ENCODE data around the gene DPYD. TPM values are rescaled to one million over a fixed set of nuclear protein-coding genes. Genes with fewer than 3 reads are reported as not detected.

DPYD gene
- total RNA-seq, 1 donor from 2014 or later = 12.8 TPM

- Mint-ChIP-seq H3K27ac (ENCODE audit: unreplicated experiment) (no peak overlapping the region), H3K36me3 (ENCODE audit: unreplicated experiment) (peaks cover 5% of the 10 kb centered on the region), H3K4me3 (ENCODE audit: unreplicated experiment) (no peak overlapping the region), H3K4me1 (ENCODE audit: low read depth, unreplicated experiment) (no peaks in the 10 kb centered on the region), H3K27me3 (ENCODE audit: unreplicated experiment) (no peaks in the 10 kb centered on the region), H3K9me3 (ENCODE audit: unreplicated experiment) (no peaks in the 10 kb centered on the region)
- no peak for TF ChIP-seq CTCF (IDR thresholded peaks at IDR 0.05; ENCODE audit: partially characterized antibody, unreplicated experiment)
- DNase-seq = no peak
Measured at GRCh38 chr1:97864615-97865014, 56.2 kb downstream of the DPYD start.

- H3K36me3 Mint-ChIP-seq (ENCODE audit: unreplicated experiment) = no peaks in the 10 kb centered on the region
- H3K27me3 Mint-ChIP-seq (ENCODE audit: unreplicated experiment) = no peaks in the 10 kb centered on the region
- no peak overlapping the region for H3K27ac Mint-ChIP-seq (ENCODE audit: unreplicated experiment)
- H3K4me1 Mint-ChIP-seq (ENCODE audit: low read depth, unreplicated experiment) = no peaks in the 10 kb centered on the region
- no peaks in the 10 kb centered on the region for H3K9me3 Mint-ChIP-seq (ENCODE audit: unreplicated experiment)
- DNase-seq = no peak
- H3K4me3 Mint-ChIP-seq (ENCODE audit: unreplicated experiment) = no peak overlapping the region
- no peak for TF ChIP-seq CTCF (IDR thresholded peaks at IDR 0.05; ENCODE audit: partially characterized antibody, unreplicated experiment)
Measured at GRCh38 chr1:97853221-97853620, 67.6 kb downstream of the DPYD start.

GRCh38 chr1:97849345-97850340, 71.2 kb downstream of the DPYD start:
- no peak for TF ChIP-seq CTCF (IDR thresholded peaks at IDR 0.05; ENCODE audit: partially characterized antibody, unreplicated experiment)
- Mint-ChIP-seq H3K9me3 (ENCODE audit: unreplicated experiment) (peaks cover 2% of the 10 kb centered on the region), H3K4me3 (ENCODE audit: unreplicated experiment) (no peak overlapping the region), H3K36me3 (ENCODE audit: unreplicated experiment) (no peaks in the 10 kb centered on the region), H3K27ac (ENCODE audit: unreplicated experiment) (no peak overlapping the region), H3K27me3 (ENCODE audit: unreplicated experiment) (peaks cover 2% of the 10 kb centered on the region), H3K4me1 (ENCODE audit: low read depth, unreplicated experiment) (no peaks in the 10 kb centered on the region)
- no peak for DNase-seq

GRCh38 chr1:97845805-97846204, 75.0 kb downstream of the DPYD start:
- peaks cover 2% of the 10 kb centered on the region for H3K9me3 Mint-ChIP-seq (ENCODE audit: unreplicated experiment)

More at GRCh38 chr1:97845805-97846204, 75.0 kb downstream of the DPYD start:
- Mint-ChIP-seq H3K27me3 (ENCODE audit: unreplicated experiment) (peaks cover 2% of the 10 kb centered on the region), H3K36me3 (ENCODE audit: unreplicated experiment) (no peaks in the 10 kb centered on the region), H3K27ac (ENCODE audit: unreplicated experiment) (no peak overlapping the region), H3K4me3 (ENCODE audit: unreplicated experiment) (no peak overlapping the region), H3K4me1 (ENCODE audit: low read depth, unreplicated experiment) (no peaks in the 10 kb centered on the region)
- no peak for DNase-seq
- TF ChIP-seq CTCF (IDR thresholded peaks at IDR 0.05; ENCODE audit: partially characterized antibody, unreplicated experiment) = no peak

Data from glutamatergic neuron (in vitro differentiated cells).